Activated CD4-positive, CD25-positive, alpha-beta regulatory T cell treated with anti-CD3 and anti-CD28 coated beads, Interleukin-2, amount 50 U/mL, for 24 hours (primary cell): ENCODE results near the gene EHMT1.

Experiments
- ATAC-seq, 2 donors: fragments of 150-1000 bp; cut with Tn5 transposase; one replicate each; pipeline ENCODE4 v1.10.0; 2021; ENCODE audit warnings: mild to moderate bottlenecking in 1 of 2, moderate library complexity in 1 of 2

The EHMT1 gene

DNA sequence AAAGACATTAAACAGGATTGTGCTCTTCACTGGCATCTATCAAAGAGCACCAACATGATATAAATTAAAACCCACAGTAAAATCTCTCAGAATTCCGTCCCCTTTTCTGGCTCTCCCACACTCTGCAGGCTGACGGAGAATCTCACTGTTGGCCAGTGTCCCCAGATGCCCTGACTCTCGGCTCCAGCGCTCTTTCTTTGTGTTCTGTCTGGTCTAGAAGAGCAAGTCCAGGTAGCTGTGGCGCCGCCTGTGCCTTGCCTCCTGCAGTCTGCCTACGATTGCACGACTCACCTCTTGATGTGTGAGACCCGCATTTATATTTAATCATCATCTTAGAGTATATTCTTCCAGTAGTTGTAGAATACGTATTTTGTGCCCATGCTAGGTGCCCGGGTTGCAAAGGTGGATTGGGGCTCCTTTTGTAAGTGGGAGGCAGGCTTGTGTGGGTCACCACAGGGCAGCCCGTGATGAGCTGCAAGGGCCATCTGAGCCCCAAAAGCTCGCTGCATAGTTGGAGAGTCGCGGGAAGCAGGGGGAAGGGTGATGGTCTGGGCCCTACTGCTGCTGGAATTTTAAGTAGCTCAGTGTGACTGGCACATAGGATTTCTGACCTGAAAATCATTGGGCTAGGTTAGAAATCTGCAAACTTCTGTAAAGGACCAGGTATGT is 55.6 kb downstream of the EHMT1 start:
- no peak for ATAC-seq

DNA sequence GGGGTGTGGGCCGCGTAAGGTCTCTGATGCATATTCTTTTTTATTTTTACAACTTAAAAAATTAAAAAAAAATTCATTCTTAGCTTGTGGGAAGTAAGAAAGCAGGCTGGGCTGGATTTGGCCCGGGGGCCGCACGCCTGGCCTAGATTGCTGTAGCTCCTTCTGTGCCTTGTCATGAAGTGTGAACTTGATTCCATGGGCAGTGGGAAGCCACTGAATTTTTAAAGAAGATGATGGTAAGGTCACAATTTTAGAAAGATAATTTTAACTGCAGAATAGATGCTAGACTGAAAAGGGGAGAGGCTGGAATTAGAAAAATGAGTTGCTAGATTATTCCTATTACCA is 56.1 kb downstream of the EHMT1 start:
- ATAC-seq = no peak

DNA sequence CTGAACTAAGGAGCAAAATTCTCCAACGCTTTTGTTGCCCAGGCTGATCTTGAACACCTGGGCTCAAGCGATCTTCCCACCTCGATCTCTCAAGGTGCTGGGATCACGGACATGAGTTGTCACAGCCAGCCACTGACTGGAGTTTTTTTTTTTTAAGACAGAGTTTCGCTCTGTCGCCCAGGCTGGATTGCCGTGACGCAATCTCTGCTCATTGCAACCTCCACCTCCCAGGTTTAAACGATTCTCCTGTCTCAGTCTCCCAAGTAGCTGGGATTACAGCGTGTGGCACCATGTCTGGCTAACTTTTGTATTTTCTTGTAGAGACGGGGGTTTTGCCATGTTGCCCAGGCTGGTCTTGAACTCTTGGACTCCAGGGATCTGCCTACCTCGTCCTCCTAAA is 58.2 kb downstream of the EHMT1 start:
- no peak for ATAC-seq

DNA sequence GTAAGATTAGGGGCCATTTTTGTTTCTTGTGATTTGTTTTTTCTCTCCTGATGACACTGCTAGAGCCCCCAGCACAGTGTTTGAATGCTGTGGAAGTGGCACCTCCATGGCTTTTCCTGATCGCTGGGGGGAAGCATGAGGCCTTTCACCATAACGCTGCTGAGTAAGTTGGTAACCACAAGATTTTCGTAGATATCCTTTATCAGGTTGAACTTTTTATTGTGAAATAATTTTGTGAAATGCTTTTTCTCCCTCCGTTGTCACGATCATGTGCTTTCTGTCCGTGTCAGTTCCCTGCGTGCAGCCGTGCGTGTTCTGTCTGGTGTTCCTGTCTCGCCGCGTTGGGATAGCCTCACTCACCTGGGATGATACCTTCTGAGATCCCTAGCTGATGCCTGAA is 59.4 kb downstream of the EHMT1 start:
- no peak for ATAC-seq

DNA sequence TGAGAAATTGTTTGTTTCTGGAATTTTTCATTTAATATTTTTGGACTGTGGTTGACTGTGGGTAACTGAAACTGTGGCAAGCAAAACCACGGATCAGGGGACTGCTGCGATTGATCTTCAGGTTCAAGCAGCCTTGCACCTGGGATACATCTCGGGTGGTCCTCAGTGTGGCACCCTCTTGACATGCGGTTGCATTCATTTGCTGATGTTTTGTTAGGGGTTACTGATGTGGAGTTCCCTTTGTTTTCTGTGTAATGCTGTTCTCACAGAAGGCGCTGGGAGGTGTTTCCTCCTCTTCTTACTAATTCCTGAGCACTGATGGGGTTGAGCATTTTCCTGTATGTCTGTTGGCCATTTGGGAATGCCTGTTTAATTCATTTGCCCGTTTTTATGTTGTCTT is 60.4 kb downstream of the EHMT1 start:
- no peak for ATAC-seq

DNA sequence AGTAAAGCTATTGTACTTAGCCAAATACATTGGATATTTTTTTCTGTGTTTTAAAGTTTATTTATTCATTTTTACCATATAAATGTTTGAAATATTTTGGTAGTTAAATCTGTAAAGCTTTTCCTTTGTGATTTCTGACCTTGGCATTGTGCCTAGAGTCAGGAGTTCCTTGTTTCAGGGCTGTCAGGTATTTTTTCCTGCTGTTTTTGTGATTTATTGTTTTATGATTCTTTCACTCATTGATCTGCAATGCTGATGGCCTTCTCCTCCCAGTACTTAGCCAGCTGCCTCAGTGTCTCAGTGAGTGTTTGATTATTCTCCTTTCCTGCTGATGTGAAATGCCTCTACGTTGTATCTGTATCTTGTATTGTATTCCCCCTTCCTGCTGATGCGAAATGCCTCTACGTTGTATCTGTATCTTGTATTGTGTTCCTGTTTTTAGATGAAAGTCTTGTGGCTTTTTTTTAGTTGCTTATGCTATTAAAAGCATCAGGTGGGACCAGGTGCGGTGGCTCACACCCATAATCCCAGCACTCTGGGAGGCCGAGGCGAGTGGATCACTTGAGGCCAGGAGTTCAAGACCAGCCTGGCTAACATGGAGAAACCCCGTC is 61.0 kb downstream of the EHMT1 start:
- ATAC-seq = no peak

DNA sequence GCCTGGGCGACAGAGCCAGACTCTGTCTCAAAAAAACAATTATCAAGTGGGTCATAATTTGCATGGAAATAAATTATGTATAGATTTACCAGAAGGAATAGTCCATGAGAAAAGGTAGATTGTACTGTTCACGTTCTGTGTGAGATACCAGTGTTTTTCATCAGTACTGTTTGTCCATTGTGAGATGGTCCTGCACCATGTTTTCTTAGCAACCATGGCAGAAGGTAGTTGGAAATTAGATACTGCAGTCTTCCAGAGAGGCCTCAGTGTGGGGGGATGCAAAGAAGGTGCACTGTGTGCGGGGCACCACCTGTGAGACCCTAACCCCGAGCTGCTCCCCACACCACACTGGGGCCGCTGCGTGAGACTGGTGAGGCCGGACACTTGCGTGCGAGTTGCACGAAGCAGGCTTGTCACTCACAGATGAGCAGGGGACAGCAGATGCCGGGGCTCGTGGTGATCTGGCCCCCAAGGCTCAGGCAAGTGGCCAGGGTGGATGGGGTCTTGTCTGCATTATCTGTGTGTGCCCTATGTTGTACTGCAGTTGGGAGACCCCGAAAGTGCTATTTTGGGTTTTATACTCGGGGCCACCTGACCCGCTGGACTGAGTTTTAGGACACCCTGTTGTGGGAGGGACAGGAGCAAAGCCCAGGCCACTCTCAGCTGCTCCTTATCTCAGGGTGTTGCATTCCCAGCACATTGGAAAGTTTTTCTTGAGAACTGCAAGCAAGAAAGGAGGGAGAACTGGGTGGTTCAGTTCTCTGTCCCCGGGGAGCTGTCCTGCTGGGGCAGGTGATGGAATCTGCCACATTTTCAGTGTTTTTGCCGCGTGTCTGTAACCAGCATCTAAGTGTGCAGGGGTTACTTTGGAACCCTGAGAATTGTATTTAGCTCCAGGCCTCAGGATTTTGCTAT is 61.9 kb downstream of the EHMT1 start:
- ATAC-seq = no peak

DNA sequence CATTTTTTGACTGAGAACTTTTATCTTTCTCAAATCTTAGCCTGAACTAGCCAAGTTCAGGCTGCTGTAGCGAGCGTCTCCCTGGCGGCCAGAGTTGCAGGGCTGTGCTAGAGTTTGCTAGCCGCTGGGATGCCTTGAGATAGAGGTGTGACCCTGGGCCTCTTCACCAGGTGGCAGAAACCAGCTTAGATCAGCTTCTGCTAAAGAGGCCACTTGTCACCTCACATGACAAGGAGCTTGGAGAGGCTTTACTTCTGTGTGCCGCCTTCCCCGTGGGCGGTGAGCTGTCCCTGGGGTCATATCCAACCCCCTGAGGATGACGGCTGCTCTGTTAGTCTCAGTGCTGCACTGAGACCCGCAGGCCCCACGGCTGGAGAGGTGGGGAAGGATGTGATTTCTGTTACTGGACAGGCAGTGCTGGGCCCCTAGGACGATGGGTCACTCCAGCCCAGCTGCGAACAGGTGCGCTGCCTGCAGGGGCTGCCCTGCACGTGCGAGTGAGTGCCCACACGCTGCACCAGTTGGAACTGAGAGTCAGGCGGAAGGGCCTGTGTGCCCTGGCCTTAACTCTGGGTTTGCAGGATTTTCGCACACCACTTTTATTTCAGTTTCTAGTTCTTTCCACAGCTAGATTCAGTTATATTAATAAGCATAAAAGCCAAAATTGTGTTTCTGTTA is 63.8 kb downstream of the EHMT1 start:
- no peak for ATAC-seq

DNA sequence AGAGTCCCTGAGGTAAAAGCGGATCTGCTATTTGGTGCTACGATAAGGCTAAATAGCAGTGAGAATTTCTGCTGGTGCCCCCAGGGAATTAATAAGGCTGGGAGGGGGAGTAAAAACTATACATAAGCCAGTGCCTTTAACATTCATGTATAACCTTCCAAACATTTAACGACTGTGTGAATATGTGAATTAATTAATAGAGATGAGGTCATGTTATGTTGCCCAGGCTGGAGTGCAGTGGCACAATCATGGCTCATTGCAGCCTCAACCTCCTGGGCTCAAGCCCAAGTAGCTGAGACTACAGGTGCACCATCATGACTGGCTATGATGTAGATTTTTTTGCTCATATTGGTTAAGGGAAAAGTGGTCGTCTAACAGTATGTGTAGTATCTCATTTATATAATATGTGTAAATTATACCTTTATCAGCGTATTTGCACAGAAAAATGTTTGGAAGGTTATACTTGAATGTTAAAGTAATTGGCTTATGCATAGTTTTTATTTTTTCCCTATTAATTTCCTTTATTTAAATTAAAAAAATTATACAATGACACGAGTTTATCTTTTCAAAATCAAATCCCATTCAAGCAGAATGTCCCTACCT is 64.6 kb downstream of the EHMT1 start:
- ATAC-seq = no peak

DNA sequence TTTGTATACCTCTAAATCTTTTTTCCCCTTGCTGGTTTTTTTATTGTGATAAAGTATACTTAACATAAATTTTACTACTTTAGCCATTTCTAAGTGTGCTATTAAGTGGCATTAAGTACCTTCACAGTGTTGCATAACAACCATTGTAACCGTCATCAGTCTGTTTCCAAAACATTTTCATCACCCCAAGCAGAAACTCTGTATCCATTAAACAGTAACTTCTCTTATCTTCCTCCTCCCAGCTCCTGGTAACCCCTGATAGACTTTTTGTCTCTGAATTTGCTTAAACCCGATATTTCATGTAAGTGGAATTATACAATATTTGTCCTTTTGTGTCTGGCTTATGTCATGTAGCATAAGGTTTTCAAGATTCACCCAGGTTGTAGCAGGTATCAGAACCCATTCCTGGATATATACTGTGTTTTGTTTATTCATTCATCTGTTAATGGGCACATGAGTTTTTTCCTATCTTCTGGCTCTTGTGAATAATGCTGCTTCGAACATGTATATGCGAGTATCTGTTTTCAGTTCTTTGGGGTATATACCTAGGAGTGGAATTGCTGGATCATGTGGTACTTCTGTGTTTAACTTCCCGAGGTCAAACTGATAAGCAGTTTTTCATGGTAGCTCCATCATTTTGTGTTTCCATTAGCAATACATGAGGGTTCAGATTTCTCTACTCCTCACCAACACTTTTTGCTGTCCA is 66.4 kb downstream of the EHMT1 start:
- no peak for ATAC-seq

DNA sequence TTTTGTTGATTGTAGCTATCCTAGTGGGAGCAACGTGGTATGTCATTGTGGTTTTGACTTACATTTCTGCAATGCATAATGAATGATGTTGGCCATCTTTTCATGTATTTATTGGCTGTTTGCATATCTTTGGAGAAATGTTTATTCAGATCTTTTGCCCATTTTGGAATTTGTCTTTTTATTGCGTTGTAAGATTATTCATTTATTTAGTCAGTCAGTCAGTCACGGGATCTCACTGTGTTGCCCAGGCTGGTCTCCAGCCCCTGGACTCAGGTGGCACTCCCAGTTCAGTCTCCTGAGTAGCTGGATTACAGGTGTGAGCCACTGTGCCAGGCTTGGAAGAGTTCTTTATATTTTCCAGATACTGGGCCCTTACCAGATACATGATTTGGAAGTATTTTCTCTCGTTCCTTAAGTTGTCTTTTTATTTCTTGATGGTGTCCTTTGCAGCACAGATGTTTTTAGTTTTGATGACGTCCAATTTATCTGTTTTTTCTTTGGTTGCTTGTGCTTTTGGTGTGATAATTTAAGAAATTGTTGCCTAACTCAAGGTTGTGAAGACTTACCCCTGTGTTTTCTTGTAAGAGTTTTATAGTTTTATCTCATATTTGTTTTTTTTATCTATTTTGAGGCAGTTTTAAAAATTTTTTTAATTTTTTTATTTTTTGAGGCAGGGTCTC is 67.1 kb downstream of the EHMT1 start:
- ATAC-seq = no peak

DNA sequence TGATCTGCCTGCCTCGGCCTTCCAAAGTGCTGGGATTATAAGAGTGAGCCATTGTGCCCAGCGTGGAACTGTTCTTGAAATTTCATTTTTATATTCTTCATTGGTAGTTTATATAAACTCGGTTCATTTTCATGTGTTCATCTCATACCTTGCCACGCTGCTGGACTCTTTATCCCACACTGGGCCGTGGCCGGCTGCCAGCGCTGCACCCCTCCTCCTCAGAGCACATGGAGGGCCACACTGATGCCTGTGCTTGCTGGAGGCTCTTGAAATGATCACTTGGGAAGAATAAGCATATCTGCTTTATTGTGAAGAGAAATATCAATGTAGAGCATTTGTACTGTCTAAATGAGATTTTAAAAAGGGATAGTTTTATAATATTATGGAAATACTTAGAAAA is 69.5 kb downstream of the EHMT1 start:
- no peak for ATAC-seq

DNA sequence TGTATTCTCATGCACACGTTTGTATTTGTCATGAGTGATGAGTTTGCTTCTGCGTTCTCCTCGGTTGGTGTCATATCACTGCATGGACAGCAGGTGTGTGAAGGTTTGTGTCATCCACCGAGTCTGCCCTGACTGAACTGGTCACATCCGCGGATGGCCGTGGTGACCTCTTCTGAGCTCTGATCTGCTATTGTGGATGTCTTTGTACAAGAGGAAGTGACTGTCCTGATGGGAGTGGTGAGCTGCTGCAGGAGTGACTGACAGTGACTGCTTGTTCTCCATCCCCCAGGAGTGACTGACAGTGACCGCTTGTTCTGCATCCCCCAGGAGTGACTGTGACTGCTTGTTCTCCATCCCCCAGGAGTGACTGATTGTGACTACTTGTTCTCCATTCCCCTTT is 69.9 kb downstream of the EHMT1 start:
- no peak for ATAC-seq

DNA sequence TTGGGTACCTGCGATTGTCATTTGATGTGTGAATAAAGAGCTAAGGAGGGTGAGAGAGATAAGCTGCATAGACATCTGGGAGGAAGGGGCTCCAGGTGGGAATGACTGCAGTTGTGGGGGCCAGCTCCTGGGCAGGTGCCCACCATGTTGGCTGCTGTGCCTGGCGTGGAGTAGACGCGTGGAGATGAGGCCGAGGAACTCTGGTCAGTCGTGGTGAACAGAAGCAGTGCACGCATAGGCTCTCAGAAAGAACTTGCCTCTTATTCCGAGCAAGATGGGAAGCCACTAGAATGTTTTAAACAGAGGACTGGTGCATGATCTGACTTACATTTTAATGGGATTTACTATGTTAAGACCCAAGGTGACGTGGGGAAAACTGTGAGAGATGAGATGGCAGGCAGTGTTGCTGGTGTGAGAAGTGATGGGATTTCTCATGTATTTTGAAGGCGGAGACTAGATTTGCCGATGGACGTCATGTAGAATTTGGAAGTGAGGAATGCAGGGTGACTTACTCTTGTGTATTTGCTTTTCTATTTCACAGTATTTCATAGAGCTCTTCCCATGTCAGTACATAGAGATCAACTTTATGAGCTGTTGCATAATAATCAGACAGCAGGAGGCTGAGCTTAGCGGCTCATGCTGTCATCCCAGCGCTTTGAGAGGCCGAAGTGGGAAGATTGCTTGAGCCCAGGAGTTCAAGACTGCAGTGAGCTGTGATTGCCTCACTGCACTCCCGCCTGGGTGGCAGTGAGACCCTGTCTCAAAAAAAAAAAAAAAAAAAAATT is 71.1 kb downstream of the EHMT1 start:
- no peak for ATAC-seq

DNA sequence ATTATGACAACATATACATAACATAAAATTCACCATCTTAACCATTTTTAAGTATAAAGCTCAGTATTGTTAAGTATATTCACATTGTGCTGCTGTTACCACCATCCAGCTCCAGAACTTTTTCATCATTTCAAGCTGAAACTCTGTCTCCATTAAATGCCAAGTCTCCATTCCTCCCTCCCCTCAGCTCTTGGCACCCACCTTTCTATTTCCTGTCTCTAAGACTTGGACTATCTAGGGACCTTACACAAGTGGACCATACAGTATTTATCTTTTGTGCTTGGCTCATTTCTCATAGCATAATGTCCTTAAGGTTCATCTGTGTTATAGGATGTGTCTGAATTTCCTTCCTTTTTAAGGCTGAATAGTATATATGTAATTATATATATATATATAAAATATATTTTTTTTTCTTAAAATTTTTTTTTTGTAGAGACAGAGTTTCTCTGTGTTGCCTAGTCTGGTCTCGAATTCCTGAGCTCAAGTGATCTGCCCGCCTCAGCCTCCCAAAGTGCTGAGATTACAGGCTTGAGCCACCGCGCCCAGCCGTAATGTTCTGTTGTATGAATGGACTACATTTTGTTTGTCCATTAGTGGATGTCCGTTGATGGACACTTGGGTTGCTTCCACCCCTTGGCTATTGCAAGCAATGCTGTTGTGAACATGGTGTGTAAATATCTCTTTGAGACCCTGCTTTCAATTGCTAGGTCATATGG is 72.3 kb downstream of the EHMT1 start:
- ATAC-seq = no peak

DNA sequence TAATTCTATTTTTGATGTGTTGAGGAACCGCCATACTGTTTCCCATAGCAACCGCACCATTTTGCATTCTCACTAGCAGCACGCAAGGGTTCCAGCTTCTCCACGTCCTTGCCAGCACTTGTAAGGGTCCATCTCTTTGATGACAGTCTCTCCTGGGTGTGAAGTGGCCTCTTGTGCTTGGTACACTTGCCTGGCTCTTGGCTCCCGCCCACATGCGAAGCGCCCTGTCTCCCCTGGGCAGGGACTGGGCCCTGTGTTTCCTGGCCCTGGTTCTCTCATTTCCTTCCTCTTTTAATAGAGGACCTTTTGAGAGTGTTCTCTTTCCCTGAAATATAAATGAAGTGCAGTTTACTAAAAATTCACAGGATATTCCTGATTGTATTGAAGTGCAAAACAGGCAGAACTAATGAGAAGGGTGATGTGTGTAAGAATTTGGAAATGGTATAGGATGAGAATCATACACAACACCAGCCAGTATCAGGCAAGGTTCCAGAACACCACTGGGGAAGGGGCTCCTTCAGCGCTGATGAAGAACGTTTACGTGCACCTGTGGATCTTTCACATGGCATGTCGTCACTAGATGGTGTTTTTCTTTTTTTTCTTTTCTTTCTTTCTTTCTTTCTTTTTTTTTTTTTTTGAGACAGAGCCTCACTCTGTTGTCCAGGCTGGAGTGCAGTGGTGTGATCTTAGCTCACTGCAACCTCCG is 73.0 kb downstream of the EHMT1 start:
- ATAC-seq = no peak

DNA sequence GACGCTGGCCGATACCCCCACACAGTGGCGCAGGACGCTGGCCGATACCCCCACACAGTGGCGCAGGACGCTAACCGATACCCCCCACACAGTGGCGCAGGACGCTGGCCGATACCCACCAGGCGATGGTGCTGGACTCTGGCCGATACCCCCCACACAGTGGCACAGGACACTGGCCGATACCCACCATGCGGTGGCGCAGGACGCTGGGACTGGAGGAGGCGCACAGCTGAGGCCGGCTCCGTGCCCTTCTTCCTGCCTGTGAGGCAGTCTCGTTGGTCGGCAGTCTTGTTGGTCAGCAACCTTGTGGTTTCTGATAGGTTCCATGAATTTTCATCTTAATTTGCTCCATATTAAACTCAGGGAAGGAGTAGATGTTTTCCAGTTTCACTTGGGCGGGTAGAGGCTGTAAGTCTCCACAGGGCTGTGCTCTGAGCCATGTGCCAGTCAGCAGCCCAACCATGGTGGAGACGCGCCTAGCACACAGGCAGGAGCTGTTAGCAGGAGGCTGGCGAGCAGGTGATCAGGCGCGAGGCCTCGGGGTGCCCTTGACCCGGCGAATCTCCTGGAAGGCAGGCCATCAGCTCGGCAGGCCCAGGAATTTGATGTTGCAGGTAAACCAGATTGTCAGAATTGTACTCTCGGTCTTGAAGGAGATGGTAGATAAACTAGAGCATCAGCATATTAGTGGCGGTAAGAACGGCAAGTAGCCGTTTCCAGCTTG is 75.6 kb downstream of the EHMT1 start:
- ATAC-seq = no peak

DNA sequence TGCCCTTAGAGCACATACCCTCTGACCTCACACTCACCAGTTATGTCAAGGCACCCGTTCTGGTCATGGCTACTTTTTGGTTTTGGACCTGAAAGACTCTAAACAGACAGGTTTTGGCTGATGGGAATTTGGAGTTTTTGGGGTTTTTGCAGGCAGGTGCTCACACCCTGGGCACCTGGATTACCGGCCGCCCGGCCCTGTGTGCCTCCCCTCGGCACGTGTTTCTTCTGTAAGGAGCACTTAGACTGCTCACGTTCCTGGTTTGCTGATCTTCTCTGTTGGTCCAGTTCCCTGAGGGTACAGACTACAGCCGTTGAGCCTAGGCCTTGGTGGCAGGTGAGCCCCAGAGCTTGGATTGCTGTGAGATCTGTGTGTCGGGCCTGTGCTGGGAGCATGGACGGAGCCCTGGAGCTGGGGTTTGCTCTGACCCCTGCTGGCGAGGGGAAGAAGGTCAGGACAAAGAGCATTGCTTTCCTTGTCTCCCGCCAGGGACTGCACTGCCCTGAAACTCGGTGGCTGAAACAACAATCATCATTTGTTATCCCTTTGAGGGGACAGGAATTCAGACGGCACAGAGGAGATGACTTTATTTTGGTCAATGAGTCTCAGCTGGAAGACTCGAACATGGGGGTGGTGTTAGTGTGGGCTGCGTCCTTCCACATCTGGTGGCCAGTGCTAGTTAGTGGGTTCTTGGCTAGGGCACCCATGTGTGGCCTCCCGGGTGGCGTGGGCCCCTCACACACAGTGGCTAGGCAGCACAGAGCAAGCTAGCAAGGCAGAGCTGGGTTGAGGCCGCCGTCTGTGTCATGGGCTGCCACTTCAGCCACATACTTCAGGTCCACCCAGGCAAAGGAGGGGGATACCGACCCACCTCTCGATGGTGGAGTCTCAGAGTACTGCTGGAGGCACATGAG is 76.4 kb downstream of the EHMT1 start:
- ATAC-seq = peak; percentile 28 to 43
